K562 (cell line): ENCODE data around the gene ZNF276.
"Not testable (repeated sequence)": the region's sequence is repeated elsewhere in the genome, so short reads cannot be mapped to it uniquely, and the experiment has no call there.

ENCODE experiments used
- EZH2 ChIP-seq: IDR thresholded peaks from 2 replicates; pipeline ENCODE4 v1.6.1; 2012; ENCODE audit warnings: low read depth, mild to moderate bottlenecking, inconsistent platforms, low read length, borderline replicate concordance
- HCFC1 ChIP-seq: IDR thresholded peaks from 2 replicates; pipeline ENCODE4 v1.6.1; 2012; ENCODE audit warnings: low read depth, low read length, improper control_type of control experiment
- MXI1 ChIP-seq: IDR thresholded peaks from 2 replicates; pipeline ENCODE4 v1.6.1; 2011; ENCODE audit warnings: low read depth, mild to moderate bottlenecking, improper control_type of control experiment, low read length
- POLR2AphosphoS5 ChIP-seq: IDR thresholded peaks from 2 replicates; pipeline ENCODE4 v1.6.1; 2011; ENCODE audit warnings: mild to moderate bottlenecking, low read depth, low read length, moderate library complexity; ENCODE audit not compliant: control insufficient read depth, insufficient read depth
- POU5F1 ChIP-seq: fragments of 150-350 bp; IDR thresholded peaks from 2 replicates; pipeline ENCODE4 v1.6.1; 2014; ENCODE audit warnings: borderline replicate concordance, low read length, low read depth, mild to moderate bottlenecking; ENCODE audit not compliant: partially characterized antibody
- RBBP5 ChIP-seq: fragments of 200-600 bp; sonication (generic); IDR thresholded peaks from 2 replicates; pipeline ENCODE4 v1.6.1; 2012; ENCODE audit warnings: borderline replicate concordance, mild to moderate bottlenecking, low read length, control low read depth, inconsistent platforms; ENCODE audit not compliant: insufficient read depth, poor library complexity, severe bottlenecking
- SRSF1 ChIP-seq: fragments of 200-400 bp; formaldehyde crosslinking; IDR thresholded peaks from 2 replicates; pipeline ENCODE4 v1.6.1; 2017; ENCODE audit warnings: mild to moderate bottlenecking, low read depth, low read length, moderate library complexity
- TAF1 ChIP-seq: IDR thresholded peaks from 2 replicates; pipeline ENCODE4 v1.6.1; 2011; ENCODE audit warnings: mild to moderate bottlenecking, low read length, moderate library complexity; ENCODE audit not compliant: insufficient read depth, control insufficient read depth, severe bottlenecking; ENCODE audit errors: extremely low read depth
- ZFP36 ChIP-seq: fragments of 150-350 bp; IDR thresholded peaks from 2 replicates; pipeline ENCODE4 v1.6.1; 2018; ENCODE audit warnings: low read length, low read depth; ENCODE audit not compliant: partially characterized antibody
- TF ChIP-seq, protein P1 (sequence below): conservative IDR thresholded peaks from 2 replicates; pipeline ENCODE4 v1.6.1; 2011; ENCODE audit warnings: low read depth, mild to moderate bottlenecking, low read length; ENCODE audit not compliant: control insufficient read depth
- TF ChIP-seq, protein P2 (sequence below): fragments of 450-650 bp; IDR thresholded peaks from 2 replicates; pipeline ENCODE4 v1.6.1; 2014; ENCODE audit warnings: low read depth, mild to moderate bottlenecking, moderate library complexity, borderline replicate concordance
- TF ChIP-seq, protein P3 (sequence below), 3 experiments: IDR thresholded peaks in 2 of 3; conservative IDR thresholded peaks in 1 of 3; 2 replicates each; pipeline ENCODE4 v1.5.1; 2011 to 2012; ENCODE audit warnings: low read length in 3 of 3, mild to moderate bottlenecking in 3 of 3, control low read depth in 2 of 3, improper control_type of control experiment in 1 of 3, inconsistent platforms in 1 of 3, low read depth in 1 of 3, mixed read lengths in 1 of 3, moderate library complexity in 1 of 3; ENCODE audit not compliant: insufficient read depth in 2 of 3
- TF ChIP-seq, protein P4 (sequence below): sonication (generic); formaldehyde crosslinking; IDR thresholded peaks from 2 replicates; pipeline ENCODE4 v1.9.0; 2022; ENCODE audit warnings: mild to moderate bottlenecking, missing genetic modification reagents

DNA sequence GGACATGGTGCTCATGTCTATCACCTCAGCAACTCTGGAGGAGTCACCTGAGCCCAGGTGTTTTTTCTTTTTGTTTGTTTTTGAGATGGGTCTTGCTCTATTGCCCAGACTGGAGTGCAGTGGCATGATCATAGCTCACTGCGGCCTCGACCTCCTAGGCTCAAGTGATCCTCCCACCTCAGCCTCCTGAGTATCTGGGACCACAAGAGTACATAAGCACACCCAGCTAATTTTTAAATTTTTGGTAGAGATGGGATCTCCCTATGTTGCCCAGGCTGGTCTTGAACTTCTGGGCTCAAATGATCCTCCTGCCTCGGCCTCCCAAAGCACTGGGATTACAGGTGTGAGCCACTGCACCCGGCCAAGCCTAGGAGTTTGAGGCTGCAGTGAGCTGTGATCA is 31.7 kb upstream of the ZNF276 start:
- not testable (repeated sequence) for TF ChIP-seq MXI1, POU5F1, SRSF1, POLR2AphosphoS5, EZH2, ZFP36, RBBP5, HCFC1, TAF1
- TF ChIP-seq, protein P1, sequence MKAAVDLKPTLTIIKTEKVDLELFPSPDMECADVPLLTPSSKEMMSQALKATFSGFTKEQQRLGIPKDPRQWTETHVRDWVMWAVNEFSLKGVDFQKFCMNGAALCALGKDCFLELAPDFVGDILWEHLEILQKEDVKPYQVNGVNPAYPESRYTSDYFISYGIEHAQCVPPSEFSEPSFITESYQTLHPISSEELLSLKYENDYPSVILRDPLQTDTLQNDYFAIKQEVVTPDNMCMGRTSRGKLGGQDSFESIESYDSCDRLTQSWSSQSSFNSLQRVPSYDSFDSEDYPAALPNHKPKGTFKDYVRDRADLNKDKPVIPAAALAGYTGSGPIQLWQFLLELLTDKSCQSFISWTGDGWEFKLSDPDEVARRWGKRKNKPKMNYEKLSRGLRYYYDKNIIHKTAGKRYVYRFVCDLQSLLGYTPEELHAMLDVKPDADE: not testable (repeated sequence)
- TF ChIP-seq, protein P2, sequence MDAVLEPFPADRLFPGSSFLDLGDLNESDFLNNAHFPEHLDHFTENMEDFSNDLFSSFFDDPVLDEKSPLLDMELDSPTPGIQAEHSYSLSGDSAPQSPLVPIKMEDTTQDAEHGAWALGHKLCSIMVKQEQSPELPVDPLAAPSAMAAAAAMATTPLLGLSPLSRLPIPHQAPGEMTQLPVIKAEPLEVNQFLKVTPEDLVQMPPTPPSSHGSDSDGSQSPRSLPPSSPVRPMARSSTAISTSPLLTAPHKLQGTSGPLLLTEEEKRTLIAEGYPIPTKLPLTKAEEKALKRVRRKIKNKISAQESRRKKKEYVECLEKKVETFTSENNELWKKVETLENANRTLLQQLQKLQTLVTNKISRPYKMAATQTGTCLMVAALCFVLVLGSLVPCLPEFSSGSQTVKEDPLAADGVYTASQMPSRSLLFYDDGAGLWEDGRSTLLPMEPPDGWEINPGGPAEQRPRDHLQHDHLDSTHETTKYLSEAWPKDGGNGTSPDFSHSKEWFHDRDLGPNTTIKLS: not testable (repeated sequence)
- TF ChIP-seq, protein P3, sequence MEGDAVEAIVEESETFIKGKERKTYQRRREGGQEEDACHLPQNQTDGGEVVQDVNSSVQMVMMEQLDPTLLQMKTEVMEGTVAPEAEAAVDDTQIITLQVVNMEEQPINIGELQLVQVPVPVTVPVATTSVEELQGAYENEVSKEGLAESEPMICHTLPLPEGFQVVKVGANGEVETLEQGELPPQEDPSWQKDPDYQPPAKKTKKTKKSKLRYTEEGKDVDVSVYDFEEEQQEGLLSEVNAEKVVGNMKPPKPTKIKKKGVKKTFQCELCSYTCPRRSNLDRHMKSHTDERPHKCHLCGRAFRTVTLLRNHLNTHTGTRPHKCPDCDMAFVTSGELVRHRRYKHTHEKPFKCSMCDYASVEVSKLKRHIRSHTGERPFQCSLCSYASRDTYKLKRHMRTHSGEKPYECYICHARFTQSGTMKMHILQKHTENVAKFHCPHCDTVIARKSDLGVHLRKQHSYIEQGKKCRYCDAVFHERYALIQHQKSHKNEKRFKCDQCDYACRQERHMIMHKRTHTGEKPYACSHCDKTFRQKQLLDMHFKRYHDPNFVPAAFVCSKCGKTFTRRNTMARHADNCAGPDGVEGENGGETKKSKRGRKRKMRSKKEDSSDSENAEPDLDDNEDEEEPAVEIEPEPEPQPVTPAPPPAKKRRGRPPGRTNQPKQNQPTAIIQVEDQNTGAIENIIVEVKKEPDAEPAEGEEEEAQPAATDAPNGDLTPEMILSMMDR (IDR thresholded peaks at IDR 0.05 in 2 of 3, conservative IDR thresholded peaks at IDR 0.05 in 1 of 3; ENCODE audit: insufficient read depth in 2 of 3, low read depth in 1 of 3, low read length in 3 of 3): not testable (repeated sequence)
- TF ChIP-seq, protein P4, sequence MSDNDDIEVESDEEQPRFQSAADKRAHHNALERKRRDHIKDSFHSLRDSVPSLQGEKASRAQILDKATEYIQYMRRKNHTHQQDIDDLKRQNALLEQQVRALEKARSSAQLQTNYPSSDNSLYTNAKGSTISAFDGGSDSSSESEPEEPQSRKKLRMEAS (CRISPR knock-in tag): not testable (repeated sequence)
